Adrenal gland (tissue), 12 donors: ENCODE data around the gene INPP4B. TPM values are rescaled to one million over a fixed set of nuclear protein-coding genes. Genes with fewer than 3 reads are reported as not detected.

Source experiments
- DNase-seq, 7 donors: peaks; one replicate each; pipeline ENCODE4 v3.0.0-alpha.2; 2019 to 2020
- H3K27ac ChIP-seq, 5 donors: fragments of 200-600 bp; sonication (generic) in 4 of 5; 1 replicate in 3 of 5; 2 replicates in 2 of 5; pipeline versions ENCODE4 v1.5.1 to v1.8.0; 2016 to 2020; ENCODE audit warnings: mild to moderate bottlenecking in 1 of 5
- H3K27me3 ChIP-seq: fragments of 200-600 bp; 2 replicates; pipeline ENCODE4 v1.8.0; 2021
- H3K36me3 ChIP-seq, 2 donors: fragments of 200-600 bp; replicated peaks in 1 of 2; 1 replicate in 1 of 2; 2 replicates in 1 of 2; pipeline versions ENCODE4 v1.5.1 to v1.8.0; 2018 to 2022
- H3K4me1 ChIP-seq, 2 donors: fragments of 200-600 bp; replicated peaks in 1 of 2; 1 replicate in 1 of 2; 2 replicates in 1 of 2; pipeline versions ENCODE4 v1.5.1 to v1.8.0; 2018 to 2021
- H3K4me3 ChIP-seq, 4 donors: fragments of 200-600 bp; sonication (generic) in 3 of 4; one replicate each; pipeline ENCODE4 v1.5.1; 2016 to 2018
- H3K9me3 ChIP-seq, 3 donors: fragments of 200-600 bp; sonication (generic) in 1 of 3; replicated peaks in 1 of 3; 1 replicate in 2 of 3; 2 replicates in 1 of 3; pipeline versions ENCODE4 v1.5.1 to v1.8.0; 2016 to 2021
- CTCF ChIP-seq, 6 experiments: fragments of 450-650 bp in 4 of 6; fragments of 200-600 bp in 2 of 6; sonication (generic) in 1 of 6; IDR thresholded peaks; 1 replicate in 5 of 6; 2 replicates in 1 of 6; pipeline versions ENCODE4 v1.5.1 to v1.8.0; 2016 to 2021; ENCODE audit warnings: antibody characterized with exemption in 6 of 6, mild to moderate bottlenecking in 2 of 6, moderate library complexity in 1 of 6
- POLR2A ChIP-seq, 2 donors: fragments of 450-650 bp; IDR thresholded peaks; one replicate each; pipeline ENCODE4 v1.6.1; 2017; ENCODE audit warnings: antibody characterized with exemption in 2 of 2, mild to moderate bottlenecking in 2 of 2, moderate library complexity in 1 of 2
- WGBS, 4 donors: extraction: QIAGEN DNeasy Blood & Tissue Kit in 2 of 4; methylation state at CpG; one replicate each; pipeline versions ENCODE4 v1.1.5 to v1.1.7; 2013 to 2017; 5-methylcytosine and 5-hydroxymethylcytosine counted together
- intact Hi-C, 2 donors: fragments of 100-400 bp; cut with DNase I; formaldehyde crosslinking; loops; one replicate each; pipeline versions ENCODE4 v1.14.1 to v1.15.0; 2022 to 2023
- polyA plus RNA-seq, 3 donors: library from polyadenylated mRNA; stranded (reverse); fragments of 200-250 nt in 2 of 3; fragments of 350-450 nt in 1 of 3; fragmentation: Illumina TruSeq in 1 of 3; extraction: RNeasy Lipid Tissue Mini Kit (QIAGEN cat#74804) in 1 of 3; gene quantifications; one replicate each; pipeline ENCODE4 v1.2.3, GENCODE V29; 2013 to 2014
- total RNA-seq, 9 donors: library from RNA; depleted of rRNA in 4 of 9; stranded (reverse); fragments of >200 nt in 4 of 9; fragments of 120-200 nt in 1 of 9; fragmentation: NEBNext Ultra II Directional in 1 of 9; extraction: Animal tissue kit (Norgen Biotek cat#: 25700) in 1 of 9; gene quantifications; one replicate each; pipeline versions ENCODE4 v1.1.0 to v1.2.4, GENCODE V29; 2013 to 2023
- donor health status: healthy with polysubstance abuse.
- donor health status: Bipolar disorder and iron deficiency.
- donor health status: DM: yes; HTN: yes; CAD: no.
- donor health status: DM: no; HTN: no; CAD: no.
- donor health status: DM: no; HTN: no; CAD: no.
- donor health status: DM: yes; HTN: yes; CAD: no.

INPP4B gene
- total and polyA plus RNA-seq, 12 donors: 2.2 to 21.6 (median 11.8) TPM

- 62 to 69% (median 69%) methylated on average over 2 of the region's 2 CpGs for WGBS, 4 donors
- Histone ChIP-seq H3K9me3 (no peaks in the 10 kb centered on the region), H3K36me3 (no peaks in the 10 kb centered on the region), H3K4me3 (no peak overlapping the region), H3K27me3 (no peaks in the 10 kb centered on the region), H3K4me1 (peaks cover 0 to 11% of the 10 kb centered on the region in 2 donors), H3K27ac (no peak overlapping the region)
- DNase-seq: no peak
- intact Hi-C loops: no loop called here
- no peak for TF ChIP-seq POLR2A (IDR thresholded peaks at IDR 0.05)
- TF ChIP-seq CTCF (IDR thresholded peaks at IDR 0.05): no peak
Measured at GRCh38 chr4:142540483-142540804, 305.7 kb downstream of the INPP4B start.

DNA sequence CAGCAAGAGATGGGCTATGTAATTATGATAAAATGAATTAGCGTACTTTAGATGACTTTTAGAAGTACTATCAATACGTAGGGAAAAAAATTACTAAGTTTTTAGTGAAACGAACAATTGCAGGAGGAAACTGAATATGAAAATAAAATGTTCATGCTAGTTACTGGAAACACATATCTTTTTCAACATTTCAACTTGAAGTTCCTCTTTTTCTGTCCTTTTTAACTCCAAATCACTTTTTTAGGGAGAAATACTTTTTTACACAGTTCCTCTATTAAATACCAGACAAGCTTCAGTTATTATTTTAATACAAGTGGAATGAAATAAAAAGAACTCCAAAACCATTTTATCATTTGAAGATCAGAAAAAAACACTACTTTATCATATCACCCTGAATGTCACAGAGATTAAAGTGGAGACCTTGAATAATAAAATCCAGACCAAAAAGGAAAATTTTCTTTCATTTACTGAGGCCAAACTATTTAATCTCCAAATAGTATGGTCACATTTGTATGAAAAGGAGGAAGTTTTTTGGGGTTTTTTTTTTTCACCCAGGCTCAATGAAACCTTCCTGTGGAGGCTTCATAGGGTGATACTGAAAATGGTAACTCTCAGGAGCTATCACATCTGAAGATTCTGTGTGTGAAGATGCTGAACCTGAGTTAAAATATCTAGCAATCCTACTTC is 306.2 kb downstream of the INPP4B start:
- H3K36me3 ChIP-seq: no peaks in the 10 kb centered on the region
- 9 to 20% (median 15%) methylated on average over 3 of the region's 3 CpGs for WGBS, 4 donors

DNA sequence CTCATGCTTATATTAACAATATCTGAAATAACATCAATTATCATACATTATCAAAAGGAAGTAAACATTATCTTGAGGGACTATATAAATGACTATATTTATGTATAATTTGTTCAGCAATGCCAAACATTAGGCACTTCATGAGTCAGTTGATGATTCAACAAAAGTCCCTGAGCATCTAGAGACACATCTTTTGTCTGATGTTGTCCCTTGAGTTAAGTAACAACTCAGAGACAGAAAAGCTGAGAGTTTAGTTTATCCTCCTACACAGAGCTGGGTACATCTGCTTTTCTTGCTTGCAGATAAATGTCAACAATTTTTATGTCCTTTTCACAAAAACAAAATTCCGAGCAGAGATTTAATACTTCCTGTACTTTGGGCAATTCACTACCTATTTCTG is 311.1 kb downstream of the INPP4B start:
- intact Hi-C loops: no loop called here
- WGBS, 4 donors: 35 to 54% (median 48%) methylated on average over 1 of the region's 1 CpG
- TF ChIP-seq POLR2A (IDR thresholded peaks at IDR 0.05): no peak
- TF ChIP-seq CTCF (IDR thresholded peaks at IDR 0.05): no peak
- H3K27me3 ChIP-seq: no peaks in the 10 kb centered on the region
- H3K27ac ChIP-seq: no peak overlapping the region
- peaks cover 0 to 10% of the 10 kb centered on the region in 2 donors for H3K4me1 ChIP-seq
- H3K4me3 ChIP-seq: no peak overlapping the region
- no peak for DNase-seq
- no peaks in the 10 kb centered on the region for H3K36me3 ChIP-seq
- no peaks in the 10 kb centered on the region for H3K9me3 ChIP-seq

More for the DNA sequence above, 306.2 kb downstream of the INPP4B start:
- intact Hi-C loops: no loop called here
- H3K9me3 ChIP-seq: no peaks in the 10 kb centered on the region
- H3K4me1 ChIP-seq: peaks cover 0 to 11% of the 10 kb centered on the region in 2 donors
- no peak overlapping the region for H3K4me3 ChIP-seq
- TF ChIP-seq POLR2A (IDR thresholded peaks at IDR 0.05) (no peak), CTCF (IDR thresholded peaks at IDR 0.05) (no peak)
- peak overlapping the region in 1 of 5 donors; percentile 3 for H3K27ac ChIP-seq
- H3K27me3 ChIP-seq: no peaks in the 10 kb centered on the region
- DNase-seq: no peak

- intact Hi-C loops: no loop called here
- Histone ChIP-seq H3K4me1 (peaks cover 0 to 6% of the 10 kb centered on the region in 2 donors), H3K27me3 (no peaks in the 10 kb centered on the region), H3K9me3 (no peaks in the 10 kb centered on the region), H3K27ac (no peak overlapping the region), H3K4me3 (no peak overlapping the region), H3K36me3 (no peaks in the 10 kb centered on the region)
- WGBS, 4 donors: 66 to 75% (median 70%) methylated on average over 5 of the region's 5 CpGs
- DNase-seq: no peak
- TF ChIP-seq CTCF (IDR thresholded peaks at IDR 0.05): no peak
- TF ChIP-seq POLR2A (IDR thresholded peaks at IDR 0.05): no peak
Measured at GRCh38 chr4:142532054-142532453, 314.0 kb downstream of the INPP4B start.
